GM10847 (cell line): ENCODE measurements around the gene TMEM248.

ENCODE experiments used
- POLR2A ChIP-seq: IDR thresholded peaks from 2 replicates; pipeline ENCODE4 v1.6.1; 2011; ENCODE audit not compliant: insufficient read length; ENCODE audit errors: extremely low read depth

The TMEM248 gene

GRCh38 chr7:66974986-66975590 lies 54.1 kb downstream of the TMEM248 start:
- no peak for TF ChIP-seq POLR2A

- TF ChIP-seq POLR2A, result peak; percentile 78
Observed at GRCh38 chr7:66995050-66995776, 74.2 kb downstream of the TMEM248 start, which contains the start of gene SBDS. Gene SBDS, minus strand, starts transcription at chr7:66995586. Its CDS starts 169 bp downstream, at chr7:66995417.

- peak; percentile 88 for TF ChIP-seq POLR2A
Observed at GRCh38 chr7:66996444-66997191, 75.6 kb downstream of the TMEM248 start, which contains the start of gene TYW1. Gene TYW1, plus strand, starts transcription at chr7:66996833. Its CDS starts 146 bp downstream, at chr7:66996979.

GRCh38 chr7:67006965-67007364 lies 85.9 kb downstream of the TMEM248 start:
- TF ChIP-seq POLR2A, result no peak
